D721Med (cell line): ENCODE data around the gene CTDSP2.

Experiments used
- DNase-seq: peaks from one replicate; pipeline ENCODE4 v3.0.0; 2011; ENCODE audit warnings: low spot score; ENCODE audit not compliant: insufficient read length
- FAIRE-seq: peaks from 2 replicates; lab custom pipeline; 2011; peaks lifted over from hg19 to GRCh38; lab: Jason Lieb, UNC
- CTCF ChIP-seq: IDR thresholded peaks from 2 replicates; pipeline ENCODE4 v1.5.1; 2012; ENCODE audit warnings: mild to moderate bottlenecking, control low read depth; ENCODE audit not compliant: insufficient read depth; ENCODE audit errors: missing control alignments

Gene CTDSP2

GRCh38 chr12:57836442-57837375 is 9.8 kb downstream of the CTDSP2 start:
- no peak for DNase-seq
- TF ChIP-seq CTCF, result no peak
- FAIRE-seq, result no peak

- FAIRE-seq (no peak), DNase-seq (no peak)
- TF ChIP-seq CTCF, result no peak
These were observed 10.9 kb downstream of the CTDSP2 start for GRCh38 chr12:57835366-57836288.

- FAIRE-seq, result no peak
- no peak for DNase-seq
- TF ChIP-seq CTCF, result no peak
These were observed 12.2 kb downstream of the CTDSP2 start for GRCh38 chr12:57834086-57834876.

GRCh38 chr12:57833672-57834071 is 12.9 kb downstream of the CTDSP2 start:
- no peak for FAIRE-seq

GRCh38 chr12:57832966-57833365 is 13.6 kb downstream of the CTDSP2 start:
- no peak for TF ChIP-seq CTCF
- no peak for DNase-seq
- FAIRE-seq, result no peak

More at GRCh38 chr12:57833672-57834071, 12.9 kb downstream of the CTDSP2 start:
- no peak for DNase-seq
- no peak for TF ChIP-seq CTCF

- no peak for FAIRE-seq
- no peak for DNase-seq
- TF ChIP-seq CTCF, result no peak
These were observed 16.1 kb downstream of the CTDSP2 start for GRCh38 chr12:57830393-57830792.
